Stimulated activated CD4-positive, alpha-beta T cell treated with anti-CD3 and anti-CD28 coated beads, Interleukin-4, amount 100 ng/mL, for 4 hours (primary cell): ENCODE results near the gene PPFIBP1.
"Not testable (repeated sequence)": the region's sequence is repeated elsewhere in the genome, so short reads cannot be mapped to it uniquely, and the experiment has no call there.

Source experiments
- DNase-seq, 2 experiments: peaks; one replicate each; pipeline ENCODE4 v3.0.0-alpha.2; 2020

Gene PPFIBP1

DNA sequence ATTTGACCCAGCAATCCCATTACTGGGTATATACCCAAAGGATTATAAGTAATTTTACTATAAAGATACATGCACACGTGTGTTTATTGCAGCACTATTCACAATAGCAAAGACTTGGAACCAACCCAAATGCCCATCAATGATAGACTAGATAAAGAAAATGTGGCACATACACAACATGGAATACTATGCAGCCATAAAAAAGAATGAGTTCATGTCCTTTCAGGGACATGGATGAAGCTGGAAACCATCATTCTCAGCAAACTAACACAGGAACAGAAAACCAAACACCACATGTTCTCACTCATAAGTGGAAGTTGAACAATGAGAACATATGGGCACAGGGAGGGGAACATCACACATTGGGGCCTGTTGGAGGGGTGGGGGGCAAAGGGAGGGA, 20.9 kb downstream of the PPFIBP1 start:
- DNase-seq: not testable (repeated sequence)

DNA sequence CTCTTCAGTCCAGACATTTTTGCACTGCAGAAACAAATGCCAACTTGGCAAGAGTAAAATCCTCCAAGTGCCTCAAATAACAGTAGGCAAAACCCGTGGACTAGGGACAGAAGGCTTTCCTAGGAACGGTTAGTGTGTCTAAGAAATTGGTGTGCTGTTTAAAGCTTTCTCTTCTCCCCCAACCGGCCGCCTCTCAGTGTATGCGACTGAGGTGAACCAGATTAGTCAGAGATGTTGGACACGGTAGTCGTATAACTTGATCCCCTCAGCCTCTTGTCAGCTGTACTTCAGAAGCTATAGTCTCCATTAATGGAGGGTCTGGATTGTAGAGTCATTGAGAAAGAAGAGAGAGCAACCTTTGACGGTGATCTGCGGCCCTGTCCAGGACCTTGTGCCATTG, 21.7 kb downstream of the PPFIBP1 start:
- no peak for DNase-seq

DNA sequence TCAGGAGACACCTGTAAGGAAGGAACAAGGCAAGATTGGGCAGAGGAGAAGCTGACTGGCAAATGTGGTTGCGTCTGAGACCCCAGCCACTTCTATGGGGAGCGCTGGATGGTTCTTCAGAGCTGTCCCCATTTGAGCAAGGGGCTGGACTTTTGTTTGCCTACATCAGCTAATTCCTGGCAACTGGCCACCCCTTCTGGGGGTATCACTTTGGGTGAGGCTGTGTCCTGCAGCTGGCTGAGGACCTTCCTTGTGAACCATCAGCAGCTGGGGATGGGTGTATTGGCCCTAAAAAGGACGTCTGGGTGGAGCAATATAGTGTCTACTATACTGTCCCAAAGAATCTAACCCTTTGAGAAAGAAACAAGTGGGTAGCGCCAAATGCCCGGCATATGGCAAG, 23.6 kb downstream of the PPFIBP1 start:
- no peak for DNase-seq

DNA sequence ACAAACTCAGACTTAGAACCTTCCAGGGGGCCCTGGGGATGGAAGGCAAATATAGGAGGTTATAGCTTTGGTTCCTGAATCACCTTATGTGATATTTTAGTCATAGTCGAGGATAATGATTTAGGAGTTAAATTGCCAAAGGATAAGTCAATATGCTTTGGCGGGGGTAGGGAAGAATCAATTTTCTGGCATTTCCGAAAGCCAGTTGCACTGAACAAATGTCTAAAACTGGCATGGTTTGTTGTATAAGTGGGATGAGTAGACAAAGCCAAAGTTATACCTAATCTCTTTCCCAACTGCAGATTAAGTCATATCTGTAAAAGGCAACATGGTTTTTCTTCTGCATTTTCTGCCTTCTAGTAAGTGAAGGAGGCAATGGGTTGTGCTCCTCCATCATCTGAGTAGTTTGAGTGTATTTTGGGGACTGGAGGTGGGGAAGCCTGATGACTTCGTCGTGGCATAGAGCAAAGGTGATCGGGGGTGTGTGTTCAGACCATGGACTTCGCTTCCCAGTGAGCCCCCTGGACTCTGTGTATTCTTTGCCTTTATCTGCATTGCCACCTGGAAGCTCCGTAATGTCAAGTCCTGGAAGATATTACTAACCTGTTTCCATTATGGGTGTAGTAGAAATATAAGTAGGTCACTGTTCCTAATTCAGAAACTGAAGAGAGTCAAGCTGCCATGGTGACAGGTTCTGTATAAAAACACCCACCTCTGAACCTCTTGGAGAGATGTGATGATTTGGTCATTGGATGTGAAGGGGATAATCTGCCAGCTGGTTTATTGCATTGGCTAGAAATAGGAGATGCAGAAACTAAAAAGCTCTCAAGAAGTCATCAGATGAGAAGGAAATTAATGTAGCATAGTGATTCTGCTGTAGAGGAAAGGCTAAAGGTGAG, 24.5 kb downstream of the PPFIBP1 start:
- no peak for DNase-seq

DNA sequence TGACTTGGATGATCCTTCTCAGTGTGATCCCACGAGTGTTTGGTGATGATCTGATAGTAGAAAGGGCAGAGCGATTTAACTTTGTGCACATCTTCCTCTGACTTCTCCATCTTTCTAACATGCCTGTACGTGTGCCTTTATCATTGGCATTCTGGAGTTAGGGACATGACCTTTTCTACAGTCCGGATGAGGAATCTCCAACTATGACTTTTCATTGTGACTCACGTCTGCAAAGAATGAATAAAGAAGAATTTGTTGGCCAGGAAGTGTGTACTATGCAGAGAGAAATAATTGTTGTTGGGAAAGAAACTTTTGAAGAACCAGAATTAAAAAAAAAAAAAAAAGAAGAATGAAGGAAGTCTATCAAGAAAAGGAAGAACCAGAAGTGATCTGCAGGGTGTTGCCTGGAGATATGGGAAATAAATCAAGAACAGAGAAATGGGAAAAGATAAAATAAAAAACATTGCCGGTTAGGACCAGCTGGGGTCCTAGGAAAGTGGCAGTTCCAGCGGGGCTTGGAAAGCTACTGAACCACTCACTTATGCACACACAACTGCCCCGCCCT, 25.3 kb downstream of the PPFIBP1 start:
- DNase-seq: no peak

DNA sequence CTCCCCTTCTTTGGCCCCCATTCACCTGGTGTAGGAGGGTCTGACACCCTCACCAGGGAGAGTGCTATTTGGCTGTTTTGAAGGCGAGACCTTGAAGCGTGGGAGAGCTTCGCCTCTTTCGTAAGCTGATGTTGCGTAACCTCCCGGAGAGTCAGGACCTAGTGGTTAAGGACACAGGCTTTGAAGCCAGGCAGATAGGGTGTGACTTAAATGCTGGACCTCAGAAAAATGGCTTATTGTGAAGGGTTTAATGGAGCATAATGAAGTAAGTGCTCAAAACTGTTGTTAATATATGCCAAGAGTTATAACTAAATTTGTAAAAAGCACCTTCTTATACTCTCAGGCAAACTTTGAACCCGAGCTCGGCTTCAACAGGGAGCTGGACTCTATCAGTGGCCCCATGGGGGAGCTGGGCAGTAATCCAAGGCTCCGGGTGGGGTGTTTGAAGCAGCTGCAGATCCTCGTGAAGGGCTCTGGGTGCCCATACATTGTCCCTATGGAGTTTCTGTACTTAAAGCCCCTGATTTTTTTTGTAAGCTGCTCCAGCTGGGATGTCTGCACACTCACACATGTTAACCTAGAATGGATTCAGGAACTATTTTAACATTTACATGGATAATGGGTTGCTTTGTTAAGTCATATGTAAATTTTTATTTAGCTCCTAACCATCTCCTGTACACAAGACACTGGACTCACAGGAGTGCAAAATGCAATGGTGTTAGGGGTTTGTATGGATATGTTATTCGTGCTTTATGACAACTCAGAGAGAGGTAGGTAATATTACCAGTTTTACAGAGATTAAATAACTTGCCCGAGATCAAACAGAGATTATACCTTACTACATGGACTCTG, 26.0 kb downstream of the PPFIBP1 start:
- DNase-seq: no peak

DNA sequence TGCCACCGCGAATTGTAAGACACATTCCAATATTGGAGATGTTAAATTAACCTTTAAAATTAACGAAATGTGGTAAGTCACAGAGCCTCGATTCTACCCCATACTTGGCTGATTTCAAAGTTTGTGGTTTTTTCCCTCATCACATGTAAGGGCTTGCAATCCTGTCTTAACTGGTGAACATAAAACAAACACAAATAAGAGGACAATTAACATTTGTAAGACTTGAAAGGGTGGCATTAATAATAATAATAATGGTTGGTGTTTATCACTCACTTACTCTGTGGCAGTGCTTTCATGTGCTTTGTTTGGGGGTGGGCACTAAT, 26.6 kb downstream of the PPFIBP1 start:
- no peak for DNase-seq

DNA sequence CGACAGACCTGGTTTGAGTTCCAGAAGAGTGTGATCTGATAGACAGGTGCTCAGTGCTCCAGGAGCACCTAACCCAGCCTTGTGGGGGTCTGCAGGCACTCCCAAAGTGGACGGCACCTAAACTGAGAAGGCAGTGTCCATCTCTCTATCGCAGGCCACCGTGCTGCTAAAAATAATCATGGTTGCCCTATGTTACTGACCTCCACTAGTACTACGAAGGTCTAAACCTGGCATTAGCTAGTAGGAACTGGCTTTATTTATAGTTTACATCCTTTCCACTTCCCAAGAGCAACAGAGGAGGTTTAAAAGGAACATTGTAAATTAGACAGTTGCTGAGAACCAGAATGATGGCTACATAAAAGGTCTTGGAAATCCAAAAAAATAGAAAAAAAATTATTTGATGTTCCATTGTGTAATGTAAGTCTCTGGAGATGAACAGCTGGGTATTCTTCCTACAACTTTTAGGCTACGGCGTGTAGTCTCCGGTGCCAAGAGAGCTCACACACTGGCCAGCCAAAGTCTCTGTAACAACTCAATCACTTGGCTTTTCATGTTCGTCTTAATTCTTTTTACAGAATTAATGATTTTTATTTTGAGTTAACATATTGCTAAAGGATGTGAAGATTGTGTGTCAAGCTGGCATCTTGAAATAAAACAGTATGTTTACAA, 27.3 kb downstream of the PPFIBP1 start:
- DNase-seq: no peak

DNA sequence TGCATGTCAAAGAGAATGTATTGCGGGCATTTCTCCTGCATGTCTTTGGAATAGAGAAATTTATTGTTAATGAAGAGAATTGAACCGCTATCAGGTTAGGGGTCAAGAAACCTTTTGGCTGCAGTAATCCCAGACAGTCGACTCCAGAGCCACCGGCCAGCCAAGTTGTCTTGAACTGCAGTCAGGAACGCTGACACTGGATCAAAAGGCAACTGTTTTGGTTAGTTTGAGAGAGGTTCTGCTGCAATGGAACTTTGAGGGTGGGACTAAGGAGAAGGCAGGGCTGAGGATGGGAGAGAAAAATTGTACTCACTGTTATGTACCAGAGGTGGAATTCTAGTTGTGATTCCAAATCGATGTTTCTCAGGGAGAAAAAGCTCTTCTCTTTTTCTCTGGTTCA, 28.2 kb downstream of the PPFIBP1 start:
- no peak for DNase-seq

DNA sequence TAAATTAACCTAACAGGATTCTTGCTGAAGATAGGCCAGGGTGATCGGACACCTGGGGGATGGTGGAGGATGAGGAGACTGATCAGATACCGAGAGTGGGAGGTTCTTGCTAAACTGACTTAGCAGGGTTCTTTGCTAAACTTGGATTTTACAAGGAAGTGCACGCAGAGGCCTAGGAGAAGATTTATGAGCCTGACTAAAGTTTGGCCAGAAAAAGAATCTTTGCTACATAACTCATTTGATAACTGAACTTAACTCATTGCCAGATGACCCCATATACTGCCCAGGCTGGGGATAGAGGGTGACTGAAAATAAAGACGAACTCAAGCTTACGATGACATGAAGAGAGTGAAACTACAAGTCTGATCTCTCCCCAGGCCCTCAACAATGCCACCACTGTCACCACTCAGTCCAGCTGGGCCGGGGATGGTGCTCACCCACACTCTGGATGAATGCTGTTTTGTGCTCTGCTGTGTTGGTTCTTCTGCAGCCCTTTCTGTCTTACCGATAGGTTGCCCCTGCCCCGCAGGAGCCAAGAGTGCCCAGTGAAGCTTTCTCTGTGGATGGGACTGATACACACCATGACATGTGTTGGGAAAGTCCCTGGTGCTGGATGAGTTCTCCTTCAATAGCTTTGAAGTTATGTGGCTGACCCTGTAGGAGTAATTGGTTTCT, 29.0 kb downstream of the PPFIBP1 start:
- DNase-seq: no peak

DNA sequence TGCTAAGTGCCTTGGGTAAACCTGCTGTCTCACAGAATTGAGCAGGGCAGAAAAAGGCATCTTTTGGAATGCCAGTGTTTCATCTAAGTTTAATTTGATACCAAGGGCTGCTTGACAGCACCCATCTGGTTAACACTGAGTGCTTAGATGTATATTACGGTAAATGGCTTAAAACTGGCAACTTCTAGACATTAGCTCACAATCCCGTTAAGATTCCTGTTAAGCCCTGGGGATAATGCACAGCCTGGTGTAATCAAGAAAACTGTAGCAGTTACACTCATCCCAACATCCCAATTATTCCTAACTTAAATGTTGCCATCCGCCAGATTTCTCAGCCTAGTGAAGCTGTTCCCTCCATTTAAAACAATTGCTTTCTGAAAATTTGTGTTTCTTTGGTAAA, 29.9 kb downstream of the PPFIBP1 start:
- DNase-seq: no peak

DNA sequence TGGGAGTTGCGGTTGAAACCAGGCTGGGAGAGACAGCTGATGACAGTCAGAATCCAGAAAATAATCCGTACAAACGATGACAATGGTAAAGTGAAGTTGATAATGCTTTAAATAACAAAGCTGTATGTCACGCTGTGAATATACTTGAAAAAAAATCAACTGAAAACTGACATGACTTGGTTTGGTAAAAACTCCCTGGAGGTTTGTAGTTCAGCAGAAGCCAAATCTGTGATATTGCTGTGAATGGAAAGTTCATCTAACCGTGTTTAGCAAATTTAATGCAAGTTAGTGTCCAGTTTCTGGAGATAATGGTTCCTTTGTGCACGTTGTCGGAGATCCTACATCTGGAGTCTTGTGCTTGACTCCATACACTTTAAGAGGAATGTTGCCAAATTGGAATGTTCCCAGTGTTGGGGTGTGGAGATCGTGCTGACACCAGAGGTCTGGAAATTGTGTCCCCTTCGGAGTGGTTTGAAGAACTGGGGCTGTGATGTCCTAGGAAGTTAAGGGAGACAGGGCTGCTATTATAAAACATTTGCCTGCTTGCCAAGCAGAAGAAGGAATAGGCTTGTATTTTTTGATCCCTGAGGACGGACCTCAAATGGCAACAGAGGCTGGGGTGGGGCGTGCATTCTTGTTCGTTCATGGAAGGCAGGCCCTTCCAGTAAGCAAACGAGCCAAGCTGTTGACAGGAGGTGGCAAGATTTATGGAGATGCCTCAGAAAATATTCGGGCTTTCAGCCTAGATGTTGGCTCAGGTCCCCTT, 30.6 kb downstream of the PPFIBP1 start:
- DNase-seq: no peak

DNA sequence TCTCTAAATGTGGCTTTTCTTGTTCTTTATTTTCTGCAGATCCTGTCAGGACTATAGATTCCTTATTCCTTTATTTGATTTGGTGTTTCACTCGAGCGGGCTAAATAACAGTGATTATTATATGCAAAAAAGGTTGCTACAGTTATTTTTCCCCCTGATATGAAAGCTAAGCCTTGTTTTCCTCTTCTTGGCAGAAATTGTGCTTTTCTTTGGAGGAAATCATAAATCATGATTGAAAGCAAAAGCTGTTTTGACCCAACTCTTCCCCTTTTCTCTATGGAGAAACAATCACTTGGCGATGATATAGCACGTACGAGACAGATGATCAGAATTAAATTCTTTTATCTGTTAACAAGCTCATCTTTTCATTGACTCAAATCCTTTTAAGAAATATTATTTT, 31.4 kb downstream of the PPFIBP1 start:
- no peak for DNase-seq

DNA sequence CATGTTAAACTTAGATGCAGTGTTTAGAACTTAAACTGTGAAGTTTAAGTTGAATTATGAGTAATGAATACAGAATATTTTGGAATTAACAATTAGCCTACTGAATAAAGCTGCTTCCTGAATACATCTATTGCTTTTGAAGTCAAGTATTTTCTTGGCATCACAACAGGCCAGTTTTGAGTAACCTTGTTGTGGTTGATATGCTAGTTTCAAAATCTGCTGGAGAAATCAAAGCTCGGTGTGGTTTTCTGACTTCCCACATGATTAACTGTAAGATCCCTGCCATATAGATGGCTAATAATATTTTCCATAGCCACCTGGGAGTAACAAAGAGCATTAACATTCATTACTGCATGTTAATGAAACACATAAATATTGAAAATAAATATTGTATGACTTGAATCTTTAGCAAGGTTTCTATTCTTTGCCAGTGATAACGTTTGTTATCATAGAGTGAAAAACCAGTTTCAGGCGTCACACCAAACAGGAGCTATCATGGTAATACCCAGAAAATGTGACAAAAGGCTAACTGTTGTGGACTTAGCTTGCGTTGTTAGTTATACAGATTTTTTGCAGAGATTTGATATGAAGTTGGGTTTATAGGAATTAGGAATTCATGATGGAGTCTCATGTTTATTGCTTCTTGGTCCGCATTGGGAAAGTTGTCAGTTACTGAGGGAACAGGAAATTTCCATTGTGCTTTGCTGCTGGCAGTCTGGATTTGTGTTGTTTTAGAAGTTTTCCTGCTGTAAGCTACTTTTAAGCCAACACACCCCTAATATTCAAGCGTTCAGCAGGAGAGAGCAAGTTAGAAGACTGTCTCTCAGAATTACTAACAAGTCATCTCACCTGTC, 32.1 kb downstream of the PPFIBP1 start:
- DNase-seq: no peak

DNA sequence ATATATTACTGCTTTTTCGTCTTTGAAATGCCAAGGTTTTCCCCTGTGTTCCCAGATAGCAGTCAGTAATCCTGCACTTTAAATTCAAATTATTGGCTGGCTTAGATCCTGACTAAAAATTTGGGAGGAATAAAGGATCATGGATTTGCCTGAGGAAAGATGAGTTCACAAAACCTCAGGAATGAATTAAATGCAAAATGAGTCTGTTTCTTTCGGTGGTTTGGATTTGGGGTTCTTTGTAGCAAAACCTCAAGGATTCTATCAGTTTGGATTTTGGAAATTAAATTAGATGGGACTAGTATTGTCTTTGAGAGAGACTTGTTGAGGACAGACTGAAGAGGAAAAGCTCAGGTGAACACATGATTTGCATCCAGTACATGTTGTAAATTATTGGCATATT, 36.1 kb downstream of the PPFIBP1 start:
- no peak for DNase-seq

DNA sequence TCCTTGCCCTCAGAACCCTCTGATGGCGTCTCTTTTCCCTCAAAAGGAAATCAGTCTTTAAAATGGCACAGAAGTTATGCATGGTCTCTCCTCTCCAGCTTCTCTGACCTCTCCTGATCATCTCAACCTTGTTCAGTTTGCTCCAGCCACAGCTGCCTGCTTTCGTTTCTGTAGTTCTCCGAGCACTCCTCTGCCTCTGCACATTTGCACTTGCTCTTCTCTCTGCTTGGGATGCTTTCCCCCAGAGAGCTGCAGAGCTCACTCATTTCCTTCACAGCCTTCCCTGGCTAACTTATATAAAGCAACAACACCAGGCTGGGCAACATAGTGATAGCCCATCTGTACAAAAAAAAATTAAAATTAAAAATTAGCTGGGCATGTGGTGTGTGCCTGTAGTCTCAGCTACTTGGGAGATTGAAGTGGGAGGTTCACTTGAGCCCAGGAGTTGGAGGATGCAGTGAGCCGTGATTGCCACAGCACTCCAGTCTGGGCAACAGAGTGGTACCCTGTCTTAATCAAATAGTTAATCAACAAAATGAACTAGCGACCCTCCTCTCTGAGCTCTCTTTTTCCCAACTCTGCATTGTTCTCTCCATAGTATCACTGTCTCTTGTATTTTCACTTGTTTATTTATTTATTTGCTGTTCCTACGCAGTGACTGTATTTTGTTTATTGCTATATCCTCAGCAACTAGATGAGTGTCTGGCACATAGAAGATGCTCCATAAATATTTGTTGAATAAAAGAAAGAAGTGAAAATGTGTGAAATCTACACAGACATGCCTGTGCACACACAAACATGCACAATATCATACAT, 37.7 kb downstream of the PPFIBP1 start:
- DNase-seq: no peak

DNA sequence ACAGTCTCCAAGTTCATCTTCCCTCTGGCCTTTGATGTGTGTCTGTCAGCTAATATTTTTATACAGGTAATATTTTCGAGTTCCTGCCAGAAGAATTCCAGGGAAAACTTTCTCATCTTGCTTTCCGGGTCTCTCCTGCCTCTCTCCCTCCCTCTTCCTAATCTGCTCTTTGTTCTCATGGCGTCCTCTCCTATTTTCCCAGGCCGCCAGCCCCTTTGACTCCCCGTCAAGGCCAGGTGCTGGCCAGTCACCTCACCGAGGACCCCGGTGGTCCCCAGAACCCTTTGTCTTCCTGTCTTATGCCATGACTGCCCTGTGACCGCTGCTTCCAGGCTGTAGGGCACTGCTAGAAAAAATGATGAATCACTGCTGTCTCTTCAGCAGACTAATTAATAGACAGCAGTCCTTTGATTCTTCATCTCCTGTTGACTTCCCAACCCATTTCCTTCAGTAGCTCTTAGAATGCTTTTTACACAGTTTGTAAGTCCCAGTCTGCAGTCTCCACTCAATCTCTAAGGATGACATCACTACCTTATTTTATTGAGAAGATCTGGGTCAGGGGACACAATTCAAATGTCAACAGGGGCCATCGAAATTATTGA, 40.7 kb downstream of the PPFIBP1 start:
- no peak for DNase-seq

DNA sequence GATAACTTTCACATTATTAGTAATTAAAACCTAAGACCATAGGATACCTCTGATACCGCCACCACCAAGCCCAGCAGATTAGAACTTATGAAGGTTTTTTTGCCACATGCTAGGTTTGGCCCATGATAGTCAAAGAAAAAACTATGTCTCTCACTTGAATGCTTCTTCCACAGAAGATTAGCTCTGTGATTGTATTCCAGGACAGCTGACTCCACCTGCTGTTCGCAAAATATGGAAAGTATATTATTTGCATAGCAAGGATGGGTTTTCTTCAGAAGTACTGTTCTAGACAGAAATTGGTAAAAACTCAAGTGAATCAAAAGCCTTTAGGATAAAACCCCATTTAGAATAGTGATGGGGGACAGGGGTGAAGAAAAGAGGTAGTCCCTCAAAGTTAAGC, 42.2 kb downstream of the PPFIBP1 start:
- DNase-seq: no peak

DNA sequence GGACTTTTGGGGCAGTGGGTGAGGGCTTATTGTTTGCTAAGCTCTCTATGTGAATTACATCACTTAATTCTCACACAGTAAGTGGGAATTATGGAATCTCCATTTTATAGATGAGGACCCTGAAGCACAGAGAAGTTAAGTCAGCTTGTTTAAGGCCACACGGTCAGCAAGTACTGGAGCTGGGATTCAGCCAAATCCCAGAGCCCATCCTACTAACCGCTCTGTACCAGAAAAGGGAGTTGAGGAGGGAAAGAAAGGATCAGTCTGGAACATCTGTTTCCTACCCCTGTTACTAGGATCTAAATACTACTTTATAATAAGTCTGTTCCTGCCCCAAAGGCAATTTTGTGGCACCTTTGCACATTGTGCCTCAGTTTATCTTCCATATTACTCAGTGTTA, 42.6 kb downstream of the PPFIBP1 start:
- no peak for DNase-seq

DNA sequence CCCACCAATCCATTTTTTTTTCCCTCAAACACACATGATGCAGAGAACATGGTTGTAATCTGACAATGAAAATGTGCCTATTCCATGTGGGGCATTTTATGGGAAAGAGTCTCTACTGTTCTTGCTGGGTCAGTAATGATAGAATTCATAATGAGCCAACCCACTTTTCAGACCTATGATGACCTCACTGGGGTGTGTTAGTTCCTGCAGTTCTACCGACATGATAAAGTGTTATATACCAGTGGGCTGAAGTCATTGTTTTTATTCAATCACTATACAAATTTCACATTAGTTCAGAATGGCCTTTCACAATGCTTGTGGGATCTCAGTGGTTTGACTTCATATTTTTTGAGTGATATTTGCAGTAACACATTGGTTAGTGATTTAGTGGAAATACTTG, 47.5 kb downstream of the PPFIBP1 start:
- DNase-seq: no peak
